HL-60 (cell line): ENCODE measurements around the gene TRA2A.

Experiments used
- POLR2AphosphoS5 ChIP-seq: IDR thresholded peaks from 2 replicates; pipeline ENCODE4 v1.6.1; 2012; ENCODE audit warnings: low read depth
- TF ChIP-seq, protein P1 (sequence below): IDR thresholded peaks from one replicate; pipeline ENCODE4 v1.5.1; 2011; ENCODE audit warnings: low read length, control low read depth, inconsistent platforms; ENCODE audit not compliant: insufficient read depth
- TF ChIP-seq, protein P2 (sequence below): IDR thresholded peaks from 2 replicates; pipeline ENCODE4 v1.6.1; 2012; ENCODE audit warnings: low read depth; ENCODE audit not compliant: insufficient replicate concordance

DNA sequence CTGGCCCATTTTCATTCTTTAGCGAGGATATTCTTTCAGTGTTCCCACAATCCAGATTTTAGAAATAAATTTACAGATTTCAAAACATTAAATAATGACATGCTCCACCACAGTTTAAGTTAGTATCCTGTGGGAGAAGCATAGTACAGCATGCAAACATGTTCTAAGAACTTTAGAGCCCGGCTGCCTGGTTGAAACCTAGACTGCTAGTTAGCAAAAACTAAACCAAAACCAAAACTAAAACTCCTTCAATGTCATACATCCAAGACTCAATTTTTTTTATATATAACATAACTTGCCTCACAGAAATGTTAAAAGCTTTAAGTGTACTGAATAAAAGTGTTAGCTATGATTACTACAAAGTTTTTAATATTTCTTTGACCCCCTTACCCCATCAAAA, 17.0 kb downstream of the TRA2A start:
- TF ChIP-seq, protein P1, sequence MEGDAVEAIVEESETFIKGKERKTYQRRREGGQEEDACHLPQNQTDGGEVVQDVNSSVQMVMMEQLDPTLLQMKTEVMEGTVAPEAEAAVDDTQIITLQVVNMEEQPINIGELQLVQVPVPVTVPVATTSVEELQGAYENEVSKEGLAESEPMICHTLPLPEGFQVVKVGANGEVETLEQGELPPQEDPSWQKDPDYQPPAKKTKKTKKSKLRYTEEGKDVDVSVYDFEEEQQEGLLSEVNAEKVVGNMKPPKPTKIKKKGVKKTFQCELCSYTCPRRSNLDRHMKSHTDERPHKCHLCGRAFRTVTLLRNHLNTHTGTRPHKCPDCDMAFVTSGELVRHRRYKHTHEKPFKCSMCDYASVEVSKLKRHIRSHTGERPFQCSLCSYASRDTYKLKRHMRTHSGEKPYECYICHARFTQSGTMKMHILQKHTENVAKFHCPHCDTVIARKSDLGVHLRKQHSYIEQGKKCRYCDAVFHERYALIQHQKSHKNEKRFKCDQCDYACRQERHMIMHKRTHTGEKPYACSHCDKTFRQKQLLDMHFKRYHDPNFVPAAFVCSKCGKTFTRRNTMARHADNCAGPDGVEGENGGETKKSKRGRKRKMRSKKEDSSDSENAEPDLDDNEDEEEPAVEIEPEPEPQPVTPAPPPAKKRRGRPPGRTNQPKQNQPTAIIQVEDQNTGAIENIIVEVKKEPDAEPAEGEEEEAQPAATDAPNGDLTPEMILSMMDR, result no peak
- TF ChIP-seq, protein P2, sequence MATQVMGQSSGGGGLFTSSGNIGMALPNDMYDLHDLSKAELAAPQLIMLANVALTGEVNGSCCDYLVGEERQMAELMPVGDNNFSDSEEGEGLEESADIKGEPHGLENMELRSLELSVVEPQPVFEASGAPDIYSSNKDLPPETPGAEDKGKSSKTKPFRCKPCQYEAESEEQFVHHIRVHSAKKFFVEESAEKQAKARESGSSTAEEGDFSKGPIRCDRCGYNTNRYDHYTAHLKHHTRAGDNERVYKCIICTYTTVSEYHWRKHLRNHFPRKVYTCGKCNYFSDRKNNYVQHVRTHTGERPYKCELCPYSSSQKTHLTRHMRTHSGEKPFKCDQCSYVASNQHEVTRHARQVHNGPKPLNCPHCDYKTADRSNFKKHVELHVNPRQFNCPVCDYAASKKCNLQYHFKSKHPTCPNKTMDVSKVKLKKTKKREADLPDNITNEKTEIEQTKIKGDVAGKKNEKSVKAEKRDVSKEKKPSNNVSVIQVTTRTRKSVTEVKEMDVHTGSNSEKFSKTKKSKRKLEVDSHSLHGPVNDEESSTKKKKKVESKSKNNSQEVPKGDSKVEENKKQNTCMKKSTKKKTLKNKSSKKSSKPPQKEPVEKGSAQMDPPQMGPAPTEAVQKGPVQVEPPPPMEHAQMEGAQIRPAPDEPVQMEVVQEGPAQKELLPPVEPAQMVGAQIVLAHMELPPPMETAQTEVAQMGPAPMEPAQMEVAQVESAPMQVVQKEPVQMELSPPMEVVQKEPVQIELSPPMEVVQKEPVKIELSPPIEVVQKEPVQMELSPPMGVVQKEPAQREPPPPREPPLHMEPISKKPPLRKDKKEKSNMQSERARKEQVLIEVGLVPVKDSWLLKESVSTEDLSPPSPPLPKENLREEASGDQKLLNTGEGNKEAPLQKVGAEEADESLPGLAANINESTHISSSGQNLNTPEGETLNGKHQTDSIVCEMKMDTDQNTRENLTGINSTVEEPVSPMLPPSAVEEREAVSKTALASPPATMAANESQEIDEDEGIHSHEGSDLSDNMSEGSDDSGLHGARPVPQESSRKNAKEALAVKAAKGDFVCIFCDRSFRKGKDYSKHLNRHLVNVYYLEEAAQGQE, result no peak
- TF ChIP-seq POLR2AphosphoS5, result no peak
